SK-MEL-5 (cell line): ENCODE data around the gene FAM131C. TPM values are rescaled to one million over a fixed set of nuclear protein-coding genes. Genes with fewer than 3 reads are reported as not detected.

Experiments used
- DNase-seq: peaks from one replicate; pipeline ENCODE4 v3.0.0-alpha.2; 2016; ENCODE audit warnings: low read depth, low spot score
- in situ Hi-C: cut with HindIII; loops from 2 replicates; pipeline ENCODE4 v1.10.0; 2016; ENCODE audit warnings: low sequenced_read_pairs, high pct_unique_total_duplicates, low pct_unique_long_range_greater_than_20kb
- total RNA-seq: library from RNA; depleted of rRNA; stranded (reverse); fragments of >200 nt; shearing (Covaris generic); gene quantifications from 2 replicates; pipeline ENCODE4 v1.2.3, GENCODE V29; 2014

The FAM131C gene
- total RNA-seq, 1 experiment from 2014 or later, result 0.26 TPM

- peak; percentile 66 for DNase-seq
- in situ Hi-C loops, result no loop called here
Observed at GRCh38 chr1:16082283-16083038, 9.0 kb upstream of the FAM131C start.

- in situ Hi-C loops, result no loop called here
- DNase-seq, result no peak
Observed at GRCh38 chr1:16081636-16082035, 8.2 kb upstream of the FAM131C start.

GRCh38 chr1:16080422-16081150 lies 7.1 kb upstream of the FAM131C start:
- DNase-seq, result no peak
- in situ Hi-C loops, result no loop called here

- peak; percentile 80 for DNase-seq
- in situ Hi-C loops, result no loop called here
Observed at GRCh38 chr1:16078925-16079656, 5.6 kb upstream of the FAM131C start.

GRCh38 chr1:16077406-16078245 lies 4.2 kb upstream of the FAM131C start:
- in situ Hi-C loops, result no loop called here

GRCh38 chr1:16076865-16077238 lies 3.4 kb upstream of the FAM131C start:
- in situ Hi-C loops, result no loop called here
- DNase-seq, result no peak

More at GRCh38 chr1:16077406-16078245, 4.2 kb upstream of the FAM131C start:
- DNase-seq, result no peak

GRCh38 chr1:16076031-16076864 lies 2.8 kb upstream of the FAM131C start:
- in situ Hi-C loops, result no loop called here

GRCh38 chr1:16075337-16076030 lies 2.0 kb upstream of the FAM131C start:
- in situ Hi-C loops, result no loop called here

More at GRCh38 chr1:16076031-16076864, 2.8 kb upstream of the FAM131C start:
- peak; percentile 16 for DNase-seq

GRCh38 chr1:16074217-16074616 lies 766 bp upstream of the FAM131C start:
- in situ Hi-C loops, result no loop called here
- no peak for DNase-seq

More at GRCh38 chr1:16075337-16076030, 2.0 kb upstream of the FAM131C start:
- DNase-seq, result no peak

- in situ Hi-C loops, result no loop called here
- no peak for DNase-seq
Observed at GRCh38 chr1:16072616-16073484, 601 bp downstream of the FAM131C start.

- DNase-seq, result no peak
- in situ Hi-C loops, result no loop called here
Observed at GRCh38 chr1:16072095-16072494, 1.4 kb downstream of the FAM131C start.

- DNase-seq, result no peak
- in situ Hi-C loops, result no loop called here
Observed at GRCh38 chr1:16071614-16072013, 1.8 kb downstream of the FAM131C start.

GRCh38 chr1:16070640-16071355 lies 2.7 kb downstream of the FAM131C start:
- in situ Hi-C loops, result no loop called here

GRCh38 chr1:16068356-16069270 lies 4.8 kb downstream of the FAM131C start:
- DNase-seq, result no peak
- in situ Hi-C loops, result no loop called here

More at GRCh38 chr1:16070640-16071355, 2.7 kb downstream of the FAM131C start:
- no peak for DNase-seq
